Neutrophil (primary cell): ENCODE measurements around the gene MON1B.
"Not testable (repeated sequence)": the region's sequence is repeated elsewhere in the genome, so short reads cannot be mapped to it uniquely, and the experiment has no call there.

Experiments
- H3K27ac ChIP-seq: fragments of 200-600 bp; sonication (generic); 2 replicates; pipeline ENCODE4 v1.5.1; 2016; ENCODE audit warnings: mild to moderate bottlenecking, moderate library complexity
- H3K27me3 ChIP-seq: fragments of 200-600 bp; sonication (generic); 2 replicates; pipeline ENCODE4 v1.6.0; 2016; ENCODE audit warnings: mild to moderate bottlenecking
- H3K36me3 ChIP-seq: fragments of 200-600 bp; sonication (generic); 2 replicates; pipeline ENCODE4 v1.5.1; 2017
- H3K4me1 ChIP-seq, 2 experiments: fragments of 200-600 bp in 1 of 2; sonication (generic) in 1 of 2; 1 replicate in 1 of 2; 2 replicates in 1 of 2; pipeline versions ENCODE4 v1.5.1 to v1.6.1; 2013 to 2016; ENCODE audit warnings: low read depth in 1 of 2, low read length in 1 of 2, mild to moderate bottlenecking in 1 of 2, moderate library complexity in 1 of 2; ENCODE audit not compliant: control insufficient read depth in 1 of 2, insufficient read depth in 1 of 2
- H3K4me3 ChIP-seq, 2 experiments: fragments of 200-600 bp in 1 of 2; sonication (generic) in 1 of 2; 1 replicate in 1 of 2; 2 replicates in 1 of 2; pipeline ENCODE4 v1.5.1; 2013 to 2016; ENCODE audit warnings: low read depth in 1 of 2, low read length in 1 of 2, mild to moderate bottlenecking in 1 of 2, moderate library complexity in 1 of 2
- H3K9me3 ChIP-seq: fragments of 200-600 bp; sonication (generic); 2 replicates; pipeline ENCODE4 v1.5.1; 2016
- TF ChIP-seq, protein P1 (sequence below): fragments of 200-600 bp; sonication (generic); IDR thresholded peaks from 2 replicates; pipeline ENCODE4 v1.5.1; 2016; ENCODE audit warnings: antibody characterized with exemption

MON1B gene

GRCh38 chr16:77234611-77235010, 43.6 kb downstream of the MON1B start:
- no peak overlapping the region for H3K27ac ChIP-seq
- no peak overlapping the region for H3K4me3 ChIP-seq
- no peaks in the 10 kb centered on the region for H3K9me3 ChIP-seq
- TF ChIP-seq, protein P1, sequence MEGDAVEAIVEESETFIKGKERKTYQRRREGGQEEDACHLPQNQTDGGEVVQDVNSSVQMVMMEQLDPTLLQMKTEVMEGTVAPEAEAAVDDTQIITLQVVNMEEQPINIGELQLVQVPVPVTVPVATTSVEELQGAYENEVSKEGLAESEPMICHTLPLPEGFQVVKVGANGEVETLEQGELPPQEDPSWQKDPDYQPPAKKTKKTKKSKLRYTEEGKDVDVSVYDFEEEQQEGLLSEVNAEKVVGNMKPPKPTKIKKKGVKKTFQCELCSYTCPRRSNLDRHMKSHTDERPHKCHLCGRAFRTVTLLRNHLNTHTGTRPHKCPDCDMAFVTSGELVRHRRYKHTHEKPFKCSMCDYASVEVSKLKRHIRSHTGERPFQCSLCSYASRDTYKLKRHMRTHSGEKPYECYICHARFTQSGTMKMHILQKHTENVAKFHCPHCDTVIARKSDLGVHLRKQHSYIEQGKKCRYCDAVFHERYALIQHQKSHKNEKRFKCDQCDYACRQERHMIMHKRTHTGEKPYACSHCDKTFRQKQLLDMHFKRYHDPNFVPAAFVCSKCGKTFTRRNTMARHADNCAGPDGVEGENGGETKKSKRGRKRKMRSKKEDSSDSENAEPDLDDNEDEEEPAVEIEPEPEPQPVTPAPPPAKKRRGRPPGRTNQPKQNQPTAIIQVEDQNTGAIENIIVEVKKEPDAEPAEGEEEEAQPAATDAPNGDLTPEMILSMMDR: no peak
- H3K36me3 ChIP-seq: no peaks in the 10 kb centered on the region
- H3K4me1 ChIP-seq: no peaks in the 10 kb centered on the region
- peaks cover 37% of the 10 kb centered on the region for H3K27me3 ChIP-seq

- Histone ChIP-seq H3K4me1 (no peaks in the 10 kb centered on the region), H3K9me3 (no peaks in the 10 kb centered on the region), H3K36me3 (no peaks in the 10 kb centered on the region), H3K27me3 (peaks cover 37% of the 10 kb centered on the region), H3K27ac (no peak overlapping the region), H3K4me3 (no peak overlapping the region)
- TF ChIP-seq, protein P1: peak; percentile 67
Measured at GRCh38 chr16:77236063-77236511, 45.1 kb downstream of the MON1B start.

GRCh38 chr16:77238593-77238992, 47.6 kb downstream of the MON1B start:
- TF ChIP-seq, protein P1: no peak
- H3K27me3 ChIP-seq: peaks cover 35% of the 10 kb centered on the region

DNA sequence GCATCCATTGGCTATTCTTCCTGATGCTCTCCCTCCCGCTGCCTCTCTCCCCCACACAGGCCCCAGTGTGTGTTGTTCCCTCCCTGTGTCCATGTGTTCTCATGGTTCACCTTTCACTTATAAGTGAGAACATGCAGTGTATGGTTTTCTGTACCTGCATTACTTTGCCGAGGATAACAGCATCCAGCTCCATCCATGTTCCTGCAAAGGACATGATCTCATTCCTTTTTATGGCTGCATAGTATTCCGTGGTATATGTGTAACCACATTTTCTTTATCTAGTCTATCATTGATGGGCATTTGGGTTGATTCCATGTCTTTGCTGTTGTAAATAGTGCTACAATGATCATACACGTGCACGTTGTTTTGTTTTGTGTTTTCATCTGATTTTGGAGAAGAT, 51.5 kb downstream of the MON1B start:
- H3K9me3 ChIP-seq, H3K27me3 ChIP-seq, H3K36me3 ChIP-seq, H3K27ac ChIP-seq, H3K4me1 ChIP-seq, H3K4me3 ChIP-seq: not testable (repeated sequence)

More at GRCh38 chr16:77238593-77238992, 47.6 kb downstream of the MON1B start:
- H3K4me1 ChIP-seq: no peaks in the 10 kb centered on the region
- H3K36me3 ChIP-seq: no peaks in the 10 kb centered on the region
- no peaks in the 10 kb centered on the region for H3K9me3 ChIP-seq
- H3K27ac ChIP-seq: no peak overlapping the region
- no peak overlapping the region for H3K4me3 ChIP-seq

- H3K4me3 ChIP-seq: no peak overlapping the region
- no peaks in the 10 kb centered on the region for H3K9me3 ChIP-seq
- H3K27ac ChIP-seq: no peak overlapping the region
- H3K36me3 ChIP-seq: no peaks in the 10 kb centered on the region
- no peaks in the 10 kb centered on the region for H3K4me1 ChIP-seq
- no peaks in the 10 kb centered on the region for H3K27me3 ChIP-seq
- TF ChIP-seq, protein P1: no peak
Measured at GRCh38 chr16:77246150-77246549, 55.2 kb downstream of the MON1B start.

DNA sequence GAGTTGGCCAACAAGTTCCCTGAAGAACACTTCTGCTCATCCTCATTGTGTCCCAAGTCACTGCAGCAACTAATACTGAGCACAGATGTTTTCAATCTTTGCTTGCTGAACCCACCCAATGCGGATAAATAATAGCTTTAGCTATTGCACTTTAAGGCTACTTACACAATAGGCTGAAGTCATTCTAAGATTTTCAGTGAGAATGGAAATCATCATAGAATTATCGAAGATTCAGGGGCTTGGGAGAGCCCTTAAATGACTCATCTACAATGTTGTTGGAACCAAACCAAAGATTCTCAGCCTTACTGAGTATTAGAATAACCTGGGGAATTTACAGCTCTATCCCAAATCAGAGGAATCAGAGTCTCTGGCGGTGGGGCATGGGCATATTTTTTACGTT, 59.4 kb downstream of the MON1B start:
- Histone ChIP-seq H3K4me3 (no peak overlapping the region), H3K36me3 (no peaks in the 10 kb centered on the region), H3K27ac (no peak overlapping the region), H3K4me1 (no peaks in the 10 kb centered on the region), H3K9me3 (no peaks in the 10 kb centered on the region), H3K27me3 (no peaks in the 10 kb centered on the region)
- TF ChIP-seq, protein P1: no peak
